GM10847 (cell line): ENCODE measurements around the gene EXOC2.

ENCODE experiments used
- POLR2A ChIP-seq: IDR thresholded peaks from 2 replicates; pipeline ENCODE4 v1.6.1; 2011; ENCODE audit not compliant: insufficient read length; ENCODE audit errors: extremely low read depth

The EXOC2 gene

GRCh38 chr6:715709-716491 is 23.0 kb upstream of the EXOC2 start:
- TF ChIP-seq POLR2A, result no peak

GRCh38 chr6:714100-714499 is 21.2 kb upstream of the EXOC2 start:
- no peak for TF ChIP-seq POLR2A

- no peak for TF ChIP-seq POLR2A
Measured at GRCh38 chr6:713351-713750, 20.4 kb upstream of the EXOC2 start.

DNA sequence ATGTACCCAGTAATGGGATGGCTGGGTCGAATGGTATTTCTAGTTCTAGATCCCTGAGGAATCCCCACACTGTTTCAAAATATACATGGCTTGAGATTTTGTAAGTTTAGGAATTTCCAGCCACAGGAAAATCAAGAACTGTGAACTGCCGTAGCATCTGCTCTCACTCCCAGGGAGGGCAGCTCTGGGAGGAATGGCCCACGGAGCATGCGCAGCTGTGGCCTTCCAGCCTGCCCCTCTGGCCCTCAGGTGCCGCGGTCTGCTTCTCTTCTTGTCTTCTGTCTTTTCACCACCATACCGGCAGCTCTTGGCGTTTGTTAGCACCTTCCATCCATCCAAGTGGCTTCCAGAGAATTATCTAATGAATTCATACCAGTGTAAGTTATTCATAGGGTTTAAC is 19.9 kb upstream of the EXOC2 start:
- TF ChIP-seq POLR2A, result no peak

- TF ChIP-seq POLR2A, result no peak
Measured at GRCh38 chr6:711925-712324, 19.0 kb upstream of the EXOC2 start.

DNA sequence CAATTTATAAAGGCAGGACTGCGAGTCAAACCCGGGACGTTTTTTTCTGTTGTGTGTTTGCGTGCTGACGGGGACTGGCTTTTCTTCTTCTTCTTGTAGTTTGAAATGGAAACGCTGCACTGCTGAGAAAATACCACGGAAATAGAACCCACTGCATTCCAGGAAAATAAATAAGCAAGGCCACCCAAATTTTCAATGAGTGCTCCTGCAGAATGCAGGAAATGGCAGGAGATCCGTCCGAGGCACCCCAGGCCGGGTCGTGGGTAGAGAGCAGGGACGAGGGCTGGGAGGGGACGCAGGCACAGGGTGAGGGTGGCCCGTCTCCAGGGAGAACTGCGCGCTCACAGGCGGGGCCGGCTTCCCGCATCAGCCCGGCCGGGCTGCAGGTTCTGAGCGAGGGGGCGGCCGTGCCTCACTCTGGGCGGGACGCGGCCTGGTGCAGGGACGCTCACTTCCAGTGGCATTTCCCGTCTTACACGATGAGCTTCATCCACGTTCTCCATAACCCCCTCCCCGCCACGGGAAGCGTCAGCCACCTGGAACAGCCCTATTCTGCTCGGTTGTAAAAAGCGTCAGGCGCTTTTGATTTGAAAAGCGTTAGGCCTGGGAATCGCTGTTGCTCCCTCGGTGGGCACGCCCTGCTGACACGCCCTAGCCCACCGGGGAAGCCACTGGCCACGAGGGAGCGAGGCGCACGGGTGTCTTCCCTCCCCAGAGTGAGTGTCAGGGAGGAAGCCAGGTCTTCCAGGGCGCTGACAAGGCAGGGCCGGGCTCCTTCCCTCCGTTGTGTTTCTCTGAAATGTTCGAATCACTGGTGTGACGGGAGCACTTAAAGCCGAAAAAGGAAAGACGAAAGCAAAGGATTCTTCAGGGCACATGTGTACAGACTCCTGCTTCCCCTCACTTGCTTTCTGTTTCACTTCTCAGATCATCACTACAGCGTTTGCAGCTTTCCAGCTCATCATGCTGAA is 17.9 kb upstream of the EXOC2 start:
- no peak for TF ChIP-seq POLR2A

DNA sequence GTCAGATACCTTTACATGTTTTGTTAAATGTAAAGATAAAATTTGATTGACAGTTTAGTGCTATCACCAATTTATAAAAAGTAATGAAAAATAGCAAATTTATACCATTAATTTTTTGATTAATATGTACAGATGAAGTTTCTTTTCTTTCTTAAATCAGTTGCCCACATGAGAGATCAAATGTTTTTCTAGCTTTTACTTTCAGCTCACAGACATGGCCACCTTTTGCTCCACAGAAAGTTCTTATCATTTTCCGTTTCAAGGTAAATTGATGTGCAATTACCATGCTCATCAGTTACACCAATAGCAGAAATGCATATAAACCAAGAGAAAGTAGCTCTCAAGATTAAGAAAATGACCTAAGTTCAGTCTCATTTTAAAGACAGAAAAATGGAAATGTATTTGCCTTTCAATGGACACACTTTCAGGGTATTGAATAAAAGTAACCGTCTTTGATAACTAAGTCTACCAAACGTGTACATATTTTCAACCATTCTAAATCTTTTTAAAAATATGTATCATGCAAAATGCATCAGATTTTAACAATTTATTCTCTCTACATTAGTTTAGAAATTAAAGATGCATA is 16.6 kb upstream of the EXOC2 start:
- TF ChIP-seq POLR2A, result no peak

- no peak for TF ChIP-seq POLR2A
Measured at GRCh38 chr6:708237-708598, 15.3 kb upstream of the EXOC2 start.

GRCh38 chr6:707576-708236 is 14.8 kb upstream of the EXOC2 start:
- TF ChIP-seq POLR2A, result no peak

DNA sequence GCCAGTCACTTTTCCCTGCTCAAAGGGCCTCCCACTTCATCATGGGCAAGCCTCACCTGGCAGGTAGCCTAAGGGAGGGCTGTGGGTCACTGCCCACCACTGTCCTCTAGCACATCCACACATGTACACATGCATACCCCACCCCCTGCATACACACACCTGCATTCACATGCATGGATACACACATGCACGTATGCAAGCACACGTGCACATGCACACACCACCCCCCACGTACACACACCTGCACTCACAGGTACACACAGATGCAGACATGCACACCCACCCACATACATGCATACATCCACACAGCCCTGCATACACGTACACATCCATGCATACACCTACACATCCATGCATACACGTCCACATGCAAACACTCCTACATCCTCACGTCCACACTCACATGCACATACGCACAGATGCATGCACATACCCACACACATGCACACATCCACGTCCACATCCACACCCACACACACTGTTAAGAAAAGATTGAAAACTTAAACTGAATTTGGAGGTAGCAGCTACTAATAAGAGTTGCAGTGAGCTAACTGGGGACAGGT is 14.0 kb upstream of the EXOC2 start:
- no peak for TF ChIP-seq POLR2A

DNA sequence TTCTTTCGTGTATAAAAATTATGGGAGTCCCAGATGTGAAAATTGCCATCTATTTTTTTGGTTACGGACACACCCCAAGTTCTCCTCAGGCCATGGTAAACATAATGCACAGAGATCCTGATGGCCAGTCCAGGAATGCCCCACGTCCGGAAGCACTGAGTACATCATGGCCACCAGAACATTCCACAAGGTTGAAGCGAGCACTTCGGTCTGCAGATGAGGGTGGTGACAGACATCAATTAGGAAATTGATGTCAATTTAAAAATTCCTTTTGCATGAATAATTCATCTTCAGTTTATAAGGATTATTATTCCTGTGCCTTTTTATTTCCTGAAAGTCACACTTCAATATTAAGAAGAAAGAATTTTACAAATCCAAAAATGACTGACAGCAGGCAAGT is 13.2 kb upstream of the EXOC2 start:
- no peak for TF ChIP-seq POLR2A

DNA sequence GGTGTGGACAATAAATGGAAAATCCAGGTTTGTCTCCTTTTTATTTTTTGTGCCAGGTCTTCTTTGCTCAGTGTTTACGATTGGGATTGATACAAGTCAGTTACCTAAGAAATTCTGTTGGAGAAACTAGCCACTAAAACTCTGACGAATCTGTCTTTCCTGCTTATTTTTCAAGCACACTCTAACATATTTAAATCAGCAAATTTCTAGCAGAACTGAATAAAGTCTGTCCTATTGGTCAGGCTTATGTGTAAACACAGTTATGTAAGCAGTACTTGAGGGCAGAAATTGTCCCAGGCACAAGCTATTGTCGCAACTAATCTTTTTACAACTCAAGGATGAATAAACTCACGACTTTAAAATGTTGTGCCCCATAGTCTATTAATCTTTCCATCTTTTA is 12.1 kb upstream of the EXOC2 start:
- no peak for TF ChIP-seq POLR2A

- TF ChIP-seq POLR2A, result no peak
Measured at GRCh38 chr6:704046-704445, 11.1 kb upstream of the EXOC2 start.

DNA sequence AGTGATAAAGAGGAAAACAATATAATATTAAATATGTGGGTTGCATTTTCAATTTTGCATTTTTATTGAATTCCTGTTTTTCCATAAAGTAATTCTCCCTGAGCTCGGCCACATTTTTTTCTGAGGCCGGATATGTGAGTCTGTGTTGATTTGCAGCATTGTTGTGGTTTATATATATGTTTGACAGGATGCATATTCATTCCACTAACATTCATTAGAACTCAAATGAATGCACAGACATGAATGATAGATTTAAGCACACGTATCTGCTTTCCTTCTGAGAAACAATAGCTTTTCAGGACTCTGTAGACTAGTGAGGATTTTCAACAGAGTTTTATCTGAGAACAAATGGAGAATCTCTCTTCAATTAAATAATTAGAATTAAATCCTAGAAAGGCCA is 10.6 kb upstream of the EXOC2 start:
- no peak for TF ChIP-seq POLR2A
